ENCODE data around the gene TRPV4. TPM values are rescaled to one million over a fixed set of nuclear protein-coding genes. Genes with fewer than 3 reads are reported as not detected.

The TRPV4 gene
- total and polyA plus RNA-seq, 9 of the 15 experiments (the other 6 are each of a cell fraction or from before 2014, with no cell fraction given), result 0.13 TPM; not detected in 8

DNA sequence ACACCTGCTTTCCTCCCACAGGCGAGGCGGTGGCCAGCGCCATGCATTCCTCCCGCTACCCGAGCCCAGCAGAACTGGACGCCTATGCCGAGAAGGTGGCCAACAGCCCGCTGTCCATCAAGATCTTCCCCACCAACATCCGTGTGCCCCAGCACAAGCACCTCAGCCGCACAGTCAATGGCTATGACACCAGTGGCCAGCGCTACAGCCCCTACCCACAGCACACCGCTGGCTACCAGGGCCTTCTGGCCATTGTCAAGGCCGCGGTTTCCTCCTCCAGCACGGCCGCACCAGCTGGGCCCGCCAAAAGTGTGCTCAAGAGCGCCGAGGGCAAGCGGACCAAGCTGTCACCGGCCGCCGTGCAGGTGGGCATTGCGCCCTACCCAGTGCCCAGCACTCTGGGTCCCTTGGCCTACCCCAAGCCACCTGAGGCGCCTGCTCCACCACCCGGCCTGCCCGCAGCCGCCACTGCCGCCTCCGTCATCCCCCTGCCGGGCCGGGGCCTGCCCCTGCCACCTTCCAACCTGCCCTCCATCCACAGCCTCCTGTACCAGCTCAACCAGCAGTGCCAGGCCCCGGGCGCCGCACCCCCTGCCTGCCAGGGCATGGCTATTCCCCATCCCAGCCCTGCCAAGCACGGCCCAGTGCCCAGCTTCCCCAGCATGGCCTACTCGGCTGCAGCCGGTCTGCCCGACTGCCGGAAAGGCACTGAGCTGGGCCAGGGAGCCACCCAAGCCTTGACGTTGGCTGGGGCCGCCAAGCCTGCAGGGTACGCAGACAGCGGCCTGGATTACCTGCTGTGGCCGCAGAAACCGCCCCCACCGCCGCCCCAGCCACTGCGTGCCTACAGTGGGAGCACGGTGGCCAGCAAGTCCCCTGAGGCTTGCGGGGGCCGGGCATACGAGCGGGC lies 65.0 kb downstream of the TRPV4 start:
- Histone ChIP-seq H2AFZ (ENCODE audit: low read depth, low read length) (no peak overlapping the region), H4K20me1 (replicated peaks; ENCODE audit: control insufficient read depth, insufficient read depth, low read length) (peaks cover 9% of the 10 kb centered on the region; the same call in 1 of the 2 replicates), H3K9me3 (replicated peaks; ENCODE audit: control insufficient read depth, insufficient read depth, low read depth, low read length) (no peaks in the 10 kb centered on the region), H3K4me2 (ENCODE audit: insufficient read depth, low read length) (no peak overlapping the region), H3K79me2 (ENCODE audit: control insufficient read depth, insufficient read depth, low read length) (no peaks in the 10 kb centered on the region), H3K9ac (ENCODE audit: insufficient read depth in 1 of 2, low read depth in 2 of 2, low read length in 2 of 2) (no peak overlapping the region; a peak in 1 of 4 replicates), H3K9me1 (ENCODE audit: control insufficient read depth, insufficient read depth, low read length) (no peaks in the 10 kb centered on the region), H3K4me1 (replicated peaks in 1 of 2; ENCODE audit: control insufficient read depth in 2 of 2, insufficient read depth in 2 of 2, low read length in 2 of 2) (peaks cover 0 to 19% of the 10 kb centered on the region in 2 experiments; a peak in 2 of 5 replicates), H3K27me3 (ENCODE audit: control insufficient read depth in 2 of 2, insufficient read depth in 2 of 2, low read length in 2 of 2) (peaks cover 29 to 82% of the 10 kb centered on the region in 2 experiments; a peak in 4 of 5 replicates), H3K27ac (ENCODE audit: extremely low read depth, low read depth, low read length) (no peak overlapping the region), H3K36me3 (ENCODE audit: control insufficient read depth, insufficient read depth, low read length) (no peaks in the 10 kb centered on the region), H3K4me3 (no peak overlapping the region)
- WGBS (ENCODE audit: insufficient coverage, low coverage, missing lambda C conversion rate), result 7% methylated on average over 42 of the region's 54 CpGs
- ATAC-seq, result no peak
- FAIRE-seq, result no peak
- no TSS peak for BruUV-seq (replicated peaks)
- in situ Hi-C loops (cut with MboI), result no loop called here
- intact Hi-C loops (cut with micrococcal nuclease), result no loop called here
- no peak for DNase-seq (ENCODE audit: extremely low read depth in 1 of 4, low spot score in 3 of 4)
- no peak for TF ChIP-seq CXXC5 (CRISPR knock-in tag; IDR thresholded peaks at IDR 0.05)
- TF ChIP-seq MBD2 (IDR thresholded peaks at IDR 0.05; ENCODE audit: borderline replicate concordance, low read depth), result no peak
- no peak for TF ChIP-seq RBM14 (IDR thresholded peaks at IDR 0.05; ENCODE audit: borderline replicate concordance, insufficient read depth, low read depth, low read length)
- TF ChIP-seq, protein P1, sequence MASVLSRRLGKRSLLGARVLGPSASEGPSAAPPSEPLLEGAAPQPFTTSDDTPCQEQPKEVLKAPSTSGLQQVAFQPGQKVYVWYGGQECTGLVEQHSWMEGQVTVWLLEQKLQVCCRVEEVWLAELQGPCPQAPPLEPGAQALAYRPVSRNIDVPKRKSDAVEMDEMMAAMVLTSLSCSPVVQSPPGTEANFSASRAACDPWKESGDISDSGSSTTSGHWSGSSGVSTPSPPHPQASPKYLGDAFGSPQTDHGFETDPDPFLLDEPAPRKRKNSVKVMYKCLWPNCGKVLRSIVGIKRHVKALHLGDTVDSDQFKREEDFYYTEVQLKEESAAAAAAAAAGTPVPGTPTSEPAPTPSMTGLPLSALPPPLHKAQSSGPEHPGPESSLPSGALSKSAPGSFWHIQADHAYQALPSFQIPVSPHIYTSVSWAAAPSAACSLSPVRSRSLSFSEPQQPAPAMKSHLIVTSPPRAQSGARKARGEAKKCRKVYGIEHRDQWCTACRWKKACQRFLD (CRISPR knock-in tag; IDR thresholded peaks at IDR 0.05), result no peak
- no peak for TF ChIP-seq SUPT5H (IDR thresholded peaks at IDR 0.05)
- TF ChIP-seq ZNF561 (CRISPR knock-in tag; conservative IDR thresholded peaks at IDR 0.05), result no peak
- no peak for TF ChIP-seq CAMTA2 (CRISPR knock-in tag; conservative IDR thresholded peaks at IDR 0.05)
- TF ChIP-seq, protein P2, sequence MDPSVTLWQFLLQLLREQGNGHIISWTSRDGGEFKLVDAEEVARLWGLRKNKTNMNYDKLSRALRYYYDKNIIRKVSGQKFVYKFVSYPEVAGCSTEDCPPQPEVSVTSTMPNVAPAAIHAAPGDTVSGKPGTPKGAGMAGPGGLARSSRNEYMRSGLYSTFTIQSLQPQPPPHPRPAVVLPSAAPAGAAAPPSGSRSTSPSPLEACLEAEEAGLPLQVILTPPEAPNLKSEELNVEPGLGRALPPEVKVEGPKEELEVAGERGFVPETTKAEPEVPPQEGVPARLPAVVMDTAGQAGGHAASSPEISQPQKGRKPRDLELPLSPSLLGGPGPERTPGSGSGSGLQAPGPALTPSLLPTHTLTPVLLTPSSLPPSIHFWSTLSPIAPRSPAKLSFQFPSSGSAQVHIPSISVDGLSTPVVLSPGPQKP (CRISPR knock-in tag; IDR thresholded peaks at IDR 0.05), result no peak
- no peak for TF ChIP-seq ZNF165 (CRISPR knock-in tag; IDR thresholded peaks at IDR 0.05; ENCODE audit: borderline replicate concordance)
- TF ChIP-seq, protein P3, sequence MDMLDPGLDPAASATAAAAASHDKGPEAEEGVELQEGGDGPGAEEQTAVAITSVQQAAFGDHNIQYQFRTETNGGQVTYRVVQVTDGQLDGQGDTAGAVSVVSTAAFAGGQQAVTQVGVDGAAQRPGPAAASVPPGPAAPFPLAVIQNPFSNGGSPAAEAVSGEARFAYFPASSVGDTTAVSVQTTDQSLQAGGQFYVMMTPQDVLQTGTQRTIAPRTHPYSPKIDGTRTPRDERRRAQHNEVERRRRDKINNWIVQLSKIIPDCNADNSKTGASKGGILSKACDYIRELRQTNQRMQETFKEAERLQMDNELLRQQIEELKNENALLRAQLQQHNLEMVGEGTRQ (CRISPR knock-in tag; IDR thresholded peaks at IDR 0.05), result no peak
- no peak for TF ChIP-seq ZC3H4 (CRISPR knock-in tag; IDR thresholded peaks at IDR 0.05; ENCODE audit: borderline replicate concordance)
- TF ChIP-seq E2F3 (CRISPR knock-in tag; IDR thresholded peaks at IDR 0.05), result no peak
- TF ChIP-seq ZBED1 (IDR thresholded peaks at IDR 0.05), result no peak
- ChIA-PET POLR2A (interaction anchor here (0.6 to 0.9 kb wide), 3 partner anchors 9 to 316 kb away, joined by 3 read pairs; no protein-coding TSS in a partner anchor), CTCF (ENCODE audit: low intra/inter-chr PET ratio) (no interaction called here)
